Peyer's patch (tissue), 4 donors: Measurements from ENCODE around the gene TRIM22.

Experiments used
- POLR2A ChIP-seq, 2 donors: fragments of 450-650 bp; IDR thresholded peaks; one replicate each; pipeline ENCODE4 v1.5.1; 2017; ENCODE audit warnings: antibody characterized with exemption in 2 of 2, mild to moderate bottlenecking in 2 of 2, moderate library complexity in 2 of 2
- TF ChIP-seq, protein P1 (sequence below), 6 experiments: fragments of 450-650 bp in 4 of 6; fragments of 200-600 bp in 2 of 6; sonication (generic) in 1 of 6; IDR thresholded peaks; one replicate each; pipeline ENCODE4 v1.5.1; 2017 to 2019; ENCODE audit warnings: antibody characterized with exemption in 6 of 6, mild to moderate bottlenecking in 3 of 6, moderate library complexity in 1 of 6

DNA sequence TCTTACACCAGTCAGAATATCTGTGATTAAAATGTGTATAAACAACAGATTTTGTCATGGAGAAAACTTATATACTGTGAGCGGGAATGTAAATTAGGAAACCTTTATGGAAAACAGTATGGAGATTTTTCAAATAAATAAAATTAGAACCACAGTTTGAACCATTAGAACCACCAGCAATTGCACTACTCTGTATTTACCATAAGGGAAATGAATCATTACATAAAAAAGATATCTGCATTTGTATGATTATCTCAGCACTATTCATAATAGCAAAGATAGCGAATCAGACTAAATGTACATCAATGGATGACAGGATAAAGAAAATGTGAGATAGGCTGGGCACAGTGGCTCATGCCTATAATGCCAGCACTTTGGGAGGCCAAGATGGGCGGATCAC lies 57.0 kb downstream of the TRIM22 start:
- TF ChIP-seq POLR2A (IDR thresholded peaks at IDR 0.05), result no peak
- TF ChIP-seq, protein P1, sequence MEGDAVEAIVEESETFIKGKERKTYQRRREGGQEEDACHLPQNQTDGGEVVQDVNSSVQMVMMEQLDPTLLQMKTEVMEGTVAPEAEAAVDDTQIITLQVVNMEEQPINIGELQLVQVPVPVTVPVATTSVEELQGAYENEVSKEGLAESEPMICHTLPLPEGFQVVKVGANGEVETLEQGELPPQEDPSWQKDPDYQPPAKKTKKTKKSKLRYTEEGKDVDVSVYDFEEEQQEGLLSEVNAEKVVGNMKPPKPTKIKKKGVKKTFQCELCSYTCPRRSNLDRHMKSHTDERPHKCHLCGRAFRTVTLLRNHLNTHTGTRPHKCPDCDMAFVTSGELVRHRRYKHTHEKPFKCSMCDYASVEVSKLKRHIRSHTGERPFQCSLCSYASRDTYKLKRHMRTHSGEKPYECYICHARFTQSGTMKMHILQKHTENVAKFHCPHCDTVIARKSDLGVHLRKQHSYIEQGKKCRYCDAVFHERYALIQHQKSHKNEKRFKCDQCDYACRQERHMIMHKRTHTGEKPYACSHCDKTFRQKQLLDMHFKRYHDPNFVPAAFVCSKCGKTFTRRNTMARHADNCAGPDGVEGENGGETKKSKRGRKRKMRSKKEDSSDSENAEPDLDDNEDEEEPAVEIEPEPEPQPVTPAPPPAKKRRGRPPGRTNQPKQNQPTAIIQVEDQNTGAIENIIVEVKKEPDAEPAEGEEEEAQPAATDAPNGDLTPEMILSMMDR (IDR thresholded peaks at IDR 0.05), result no peak
